Endodermal cell (in vitro differentiated cells): ENCODE data around the gene NBAS. TPM values are rescaled to one million over a fixed set of nuclear protein-coding genes. Genes with fewer than 3 reads are reported as not detected.

Source experiments
- DNase-seq: peaks from one replicate; pipeline ENCODE4 v3.0.0-alpha.2; 2017
- H3K27ac ChIP-seq: 2 replicates; pipeline ENCODE4 v1.5.1; 2013; ENCODE audit warnings: mild to moderate bottlenecking, low read depth, low read length, moderate library complexity
- H3K27me3 ChIP-seq: 2 replicates; pipeline ENCODE4 v1.6.1; 2013; ENCODE audit warnings: mild to moderate bottlenecking, low read length, moderate library complexity; ENCODE audit not compliant: insufficient read depth, control insufficient read depth, poor library complexity, severe bottlenecking
- H3K36me3 ChIP-seq: 2 replicates; pipeline ENCODE4 v1.7.0; 2013; ENCODE audit warnings: mild to moderate bottlenecking, low read length, moderate library complexity; ENCODE audit not compliant: control insufficient read depth, insufficient read depth
- H3K4me1 ChIP-seq: one replicate; pipeline ENCODE4 v1.7.0; 2013; ENCODE audit warnings: low read length; ENCODE audit not compliant: control insufficient read depth, insufficient read depth
- H3K4me3 ChIP-seq: 2 replicates; pipeline ENCODE4 v1.5.1; 2013; ENCODE audit warnings: mild to moderate bottlenecking, low read length, moderate library complexity
- H3K9ac ChIP-seq: 2 replicates; pipeline ENCODE4 v1.6.1; 2013; ENCODE audit warnings: mild to moderate bottlenecking, low read length, moderate library complexity; ENCODE audit not compliant: poor library complexity, severe bottlenecking; ENCODE audit errors: extremely low read depth
- H3K9me3 ChIP-seq: 2 replicates; pipeline ENCODE4 v1.6.1; 2013; ENCODE audit warnings: mild to moderate bottlenecking, low read length, moderate library complexity; ENCODE audit not compliant: control insufficient read depth
- H3K27ac Mint-ChIP-seq: 2 replicates; pipeline ENCODE4 v1.8.0; 2020; ENCODE audit warnings: mixed read lengths
- H3K27me3 Mint-ChIP-seq: 2 replicates; pipeline ENCODE4 v1.8.0; 2021; ENCODE audit warnings: mild to moderate bottlenecking, mixed read lengths; ENCODE audit not compliant: insufficient read depth
- H3K36me3 Mint-ChIP-seq: 2 replicates; pipeline ENCODE4 v1.8.0; 2020; ENCODE audit warnings: low read depth, mixed read lengths
- H3K4me1 Mint-ChIP-seq: 2 replicates; pipeline ENCODE4 v1.8.0; 2020; ENCODE audit warnings: mixed read lengths
- H3K4me3 Mint-ChIP-seq: 2 replicates; pipeline ENCODE4 v1.8.0; 2020; ENCODE audit warnings: mild to moderate bottlenecking, moderate library complexity, mixed read lengths
- H3K9me3 Mint-ChIP-seq: 2 replicates; pipeline ENCODE4 v1.8.0; 2020; ENCODE audit warnings: mild to moderate bottlenecking, mixed read lengths
- WGBS, 2 experiments: methylation state at CpG; one replicate each; pipeline versions ENCODE4 v1.1.5 to v1.1.7; 2013; ENCODE audit warnings: missing lambda C conversion rate in 2 of 2, mixed read lengths in 1 of 2; ENCODE audit not compliant: insufficient coverage in 1 of 2, insufficient read length in 1 of 2; 5-methylcytosine and 5-hydroxymethylcytosine counted together
- total RNA-seq, 2 donors: library from RNA; stranded (reverse); fragmentation: NEBNext Ultra II Directional in 1 of 2; extraction: Animal tissue kit (Norgen Biotek cat#: 25700) in 1 of 2; gene quantifications; 2 replicates in 1 of 2; 3 replicates in 1 of 2; pipeline ENCODE4 v1.2.1, GENCODE V29; 2021
- TF ChIP-seq, protein P1 (sequence below): fragments of 200-600 bp; sonication (generic); conservative IDR thresholded peaks from 2 replicates; pipeline ENCODE4 v1.5.0; 2021; ENCODE audit warnings: antibody characterized with exemption, mild to moderate bottlenecking

Gene NBAS
- total RNA-seq, 2 donors from 2014 or later, result 47.4 to 54.7 TPM

DNA sequence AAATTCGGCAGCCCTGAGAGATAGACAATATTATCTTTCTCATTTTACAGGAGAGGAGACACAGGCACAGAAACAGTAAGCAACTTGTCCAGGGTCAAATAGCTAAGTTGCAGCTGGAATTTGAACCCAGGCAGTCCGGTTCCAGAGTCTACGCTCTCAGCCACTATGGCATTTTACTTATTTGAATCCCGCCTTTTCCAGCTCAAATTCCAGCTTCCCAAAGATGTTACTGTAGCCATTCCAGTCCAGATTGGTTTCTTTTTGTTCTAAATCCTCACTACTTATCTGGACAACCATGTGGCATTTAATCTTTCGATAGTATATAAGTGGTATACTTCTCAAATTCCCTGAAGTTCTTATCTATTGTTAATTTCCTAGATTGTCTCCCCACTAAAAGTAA is 125.7 kb downstream of the NBAS start:
- no peak for DNase-seq
- H3K4me1 Mint-ChIP-seq, result peaks cover 3% of the 10 kb centered on the region
- peaks cover 18% of the 10 kb centered on the region for H3K9me3 Mint-ChIP-seq
- Histone ChIP-seq H3K27me3 (no peaks in the 10 kb centered on the region), H3K27ac (no peak overlapping the region), H3K9me3 (peaks cover 4% of the 10 kb centered on the region), H3K4me1 (no peaks in the 10 kb centered on the region), H3K36me3 (no peaks in the 10 kb centered on the region), H3K4me3 (no peak overlapping the region), H3K9ac (no peak overlapping the region)
- H3K36me3 Mint-ChIP-seq, result peaks cover 16% of the 10 kb centered on the region
- H3K27me3 Mint-ChIP-seq, result no peaks in the 10 kb centered on the region
- WGBS, 2 experiments, result 69 to 74% methylated on average over 5 of the region's 5 CpGs
- H3K4me3 Mint-ChIP-seq, result no peak overlapping the region
- TF ChIP-seq, protein P1, sequence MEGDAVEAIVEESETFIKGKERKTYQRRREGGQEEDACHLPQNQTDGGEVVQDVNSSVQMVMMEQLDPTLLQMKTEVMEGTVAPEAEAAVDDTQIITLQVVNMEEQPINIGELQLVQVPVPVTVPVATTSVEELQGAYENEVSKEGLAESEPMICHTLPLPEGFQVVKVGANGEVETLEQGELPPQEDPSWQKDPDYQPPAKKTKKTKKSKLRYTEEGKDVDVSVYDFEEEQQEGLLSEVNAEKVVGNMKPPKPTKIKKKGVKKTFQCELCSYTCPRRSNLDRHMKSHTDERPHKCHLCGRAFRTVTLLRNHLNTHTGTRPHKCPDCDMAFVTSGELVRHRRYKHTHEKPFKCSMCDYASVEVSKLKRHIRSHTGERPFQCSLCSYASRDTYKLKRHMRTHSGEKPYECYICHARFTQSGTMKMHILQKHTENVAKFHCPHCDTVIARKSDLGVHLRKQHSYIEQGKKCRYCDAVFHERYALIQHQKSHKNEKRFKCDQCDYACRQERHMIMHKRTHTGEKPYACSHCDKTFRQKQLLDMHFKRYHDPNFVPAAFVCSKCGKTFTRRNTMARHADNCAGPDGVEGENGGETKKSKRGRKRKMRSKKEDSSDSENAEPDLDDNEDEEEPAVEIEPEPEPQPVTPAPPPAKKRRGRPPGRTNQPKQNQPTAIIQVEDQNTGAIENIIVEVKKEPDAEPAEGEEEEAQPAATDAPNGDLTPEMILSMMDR, result no peak
- no peak overlapping the region for H3K27ac Mint-ChIP-seq

DNA sequence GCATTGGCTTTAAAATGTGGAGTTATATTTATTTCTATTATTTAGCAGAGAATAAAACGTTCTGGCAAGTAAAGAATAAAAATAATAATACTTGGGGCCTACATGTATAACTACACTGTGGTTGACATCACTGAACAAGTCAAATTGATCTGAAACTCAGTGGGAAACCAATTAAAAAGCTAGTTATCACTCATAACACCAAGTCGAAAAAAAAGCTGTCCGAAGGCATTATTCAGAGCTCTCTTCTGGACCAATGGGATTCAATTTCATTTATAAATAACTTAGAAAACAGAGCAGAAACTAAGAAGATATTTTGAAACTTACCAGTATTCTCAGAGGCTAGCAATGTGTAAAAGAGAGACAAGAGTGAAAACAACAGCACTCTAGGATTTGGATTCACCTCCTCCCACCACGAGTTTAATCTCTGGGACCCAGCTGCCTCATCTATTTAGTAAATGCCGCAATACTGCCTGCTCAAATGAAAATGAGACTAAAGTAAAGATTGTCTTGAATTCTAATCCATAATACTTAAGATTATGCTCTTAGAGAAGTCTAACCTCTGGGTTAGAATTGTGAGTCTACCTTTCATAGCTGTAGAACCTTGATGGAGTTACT is 128.4 kb downstream of the NBAS start:
- Mint-ChIP-seq H3K27ac (no peak overlapping the region), H3K4me1 (no peaks in the 10 kb centered on the region), H3K36me3 (no peaks in the 10 kb centered on the region), H3K9me3 (no peaks in the 10 kb centered on the region), H3K27me3 (no peaks in the 10 kb centered on the region), H3K4me3 (no peak overlapping the region)
- Histone ChIP-seq H3K4me3 (no peak overlapping the region), H3K27me3 (no peaks in the 10 kb centered on the region), H3K9ac (no peak overlapping the region), H3K4me1 (no peaks in the 10 kb centered on the region), H3K36me3 (no peaks in the 10 kb centered on the region), H3K9me3 (no peaks in the 10 kb centered on the region), H3K27ac (no peak overlapping the region)
- 96% methylated on average over 5 of the region's 5 CpGs; no CpG with 5 or more reads in 1 of the 2 experiments for WGBS, 2 experiments
- DNase-seq, result no peak
- TF ChIP-seq, protein P1, result no peak

DNA sequence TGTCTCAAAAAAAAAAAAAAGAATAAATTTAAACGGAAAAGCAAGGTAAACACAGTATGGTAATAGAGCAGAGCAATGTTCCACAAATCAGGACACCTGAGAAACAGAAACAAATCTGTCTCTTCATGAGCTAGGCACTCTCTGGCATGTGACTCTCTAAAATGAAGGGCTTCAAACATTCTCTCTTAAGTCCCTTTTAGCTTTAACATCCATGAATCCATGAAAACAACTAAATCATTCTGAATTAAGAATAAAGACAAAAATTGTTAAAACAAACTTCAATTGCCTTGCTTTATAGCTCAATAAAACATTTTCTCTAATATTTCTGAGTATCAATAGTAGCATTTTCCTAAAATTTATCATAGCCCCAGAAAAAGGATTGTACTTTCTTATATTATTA is 132.1 kb downstream of the NBAS start:
- WGBS, 2 experiments, result 68% methylated on average over 1 of the region's 1 CpG; no CpG with 5 or more reads in 1 of the 2 experiments
- Mint-ChIP-seq H3K36me3 (peaks cover 2% of the 10 kb centered on the region), H3K27ac (no peak overlapping the region), H3K9me3 (no peaks in the 10 kb centered on the region), H3K4me1 (peaks cover 5% of the 10 kb centered on the region), H3K4me3 (no peak overlapping the region), H3K27me3 (no peaks in the 10 kb centered on the region)
- H3K4me3 ChIP-seq, result no peak overlapping the region
- no peaks in the 10 kb centered on the region for H3K9me3 ChIP-seq
- H3K9ac ChIP-seq, result no peak overlapping the region
- DNase-seq, result no peak
- no peaks in the 10 kb centered on the region for H3K27me3 ChIP-seq
- no peak overlapping the region for H3K27ac ChIP-seq
- TF ChIP-seq, protein P1, result no peak
- H3K36me3 ChIP-seq, result no peaks in the 10 kb centered on the region
- H3K4me1 ChIP-seq, result no peaks in the 10 kb centered on the region
